HepG2 (cell line): Measurements from ENCODE around the gene VWA1. TPM values are rescaled to one million over a fixed set of nuclear protein-coding genes. Genes with fewer than 3 reads are reported as not detected.

Experiments used
- CCDC6 ChIP-seq: sonication (generic); formaldehyde crosslinking; IDR thresholded peaks from 2 replicates; pipeline ENCODE4 v1.8.1; 2022; ENCODE audit warnings: mild to moderate bottlenecking, missing genetic modification reagents, moderate library complexity
- FOXA3 ChIP-seq: IDR thresholded peaks from 2 replicates; pipeline ENCODE4 v1.6.1; 2016; ENCODE audit warnings: missing genetic modification reagents, missing compliant biosample characterization
- HMG20A ChIP-seq: IDR thresholded peaks from 2 replicates; pipeline ENCODE4 v1.6.1; 2016; ENCODE audit warnings: borderline replicate concordance
- KDM6A ChIP-seq: IDR thresholded peaks from 2 replicates; pipeline ENCODE4 v1.6.1; 2016; ENCODE audit warnings: low read depth
- MED1 ChIP-seq: sonication (generic); formaldehyde crosslinking; IDR thresholded peaks from 2 replicates; pipeline ENCODE4 v1.4.0; 2020; ENCODE audit warnings: missing genetic modification reagents
- NCOA2 ChIP-seq: sonication (generic); formaldehyde crosslinking; IDR thresholded peaks from 2 replicates; pipeline ENCODE4 v1.8.0; 2022; ENCODE audit warnings: inconsistent platforms
- PCBP2 ChIP-seq: fragments of 200-400 bp; formaldehyde crosslinking; optimal IDR thresholded peaks from 2 replicates; pipeline ENCODE3; 2018; ENCODE audit warnings: low read length, low read depth; ENCODE audit not compliant: poor library complexity, severe bottlenecking
- POLR2AphosphoS5 ChIP-seq: IDR thresholded peaks from 2 replicates; pipeline ENCODE4 v1.6.1; 2012; ENCODE audit warnings: low read depth, low read length
- RAD21 ChIP-seq: fragments of 450-650 bp; formaldehyde crosslinking; IDR thresholded peaks from 2 replicates; pipeline ENCODE4 v1.5.0; 2020; ENCODE audit warnings: mild to moderate bottlenecking
- SIN3A ChIP-seq: IDR thresholded peaks from 2 replicates; pipeline ENCODE4 v1.6.1; 2011; ENCODE audit warnings: low read depth, mild to moderate bottlenecking, control low read depth, low read length, borderline replicate concordance
- SRSF1 ChIP-seq: fragments of 200-400 bp; formaldehyde crosslinking; optimal IDR thresholded peaks from 2 replicates; pipeline ENCODE3; 2017; ENCODE audit warnings: mild to moderate bottlenecking, low read depth, low read length, moderate library complexity
- TARDBP ChIP-seq: sonication (generic); formaldehyde crosslinking; IDR thresholded peaks from 2 replicates; pipeline ENCODE4 v1.8.0; 2022; ENCODE audit warnings: mild to moderate bottlenecking, missing genetic modification reagents
- U2AF2 ChIP-seq: fragments of 200-400 bp; formaldehyde crosslinking; IDR thresholded peaks from 2 replicates; pipeline ENCODE4 v1.6.1; 2017; ENCODE audit warnings: low read depth, mild to moderate bottlenecking, low read length
- YY1 ChIP-seq: IDR thresholded peaks from 2 replicates; pipeline ENCODE4 v1.6.1; 2011; ENCODE audit warnings: low read length, low read depth, moderate library complexity, mild to moderate bottlenecking; ENCODE audit not compliant: insufficient read depth, insufficient replicate concordance
- ZFP36L1 ChIP-seq: sonication (generic); formaldehyde crosslinking; IDR thresholded peaks from 2 replicates; pipeline ENCODE4 v1.8.0; 2022; ENCODE audit warnings: mild to moderate bottlenecking, missing genetic modification reagents, moderate library complexity
- ZFP90 ChIP-seq: sonication (generic); formaldehyde crosslinking; IDR thresholded peaks from 2 replicates; pipeline ENCODE4 v1.8.0; 2022; ENCODE audit warnings: missing genetic modification reagents, mild to moderate bottlenecking, inconsistent platforms, borderline replicate concordance
- ZNF296 ChIP-seq: sonication (generic); formaldehyde crosslinking; conservative IDR thresholded peaks from 2 replicates; pipeline ENCODE4 v1.5.0; 2020; ENCODE audit warnings: mild to moderate bottlenecking, missing genetic modification reagents
- ZNF414 ChIP-seq: sonication (generic); formaldehyde crosslinking; IDR thresholded peaks from 2 replicates; pipeline ENCODE4 v1.5.0; 2020; ENCODE audit warnings: missing genetic modification reagents
- ZNF468 ChIP-seq: sonication (generic); formaldehyde crosslinking; IDR thresholded peaks from 2 replicates; pipeline ENCODE4 v1.8.0; 2022; ENCODE audit warnings: mild to moderate bottlenecking, moderate library complexity, missing genetic modification reagents
- ZNF746 ChIP-seq: sonication (generic); formaldehyde crosslinking; IDR thresholded peaks from 2 replicates; pipeline ENCODE4 v1.8.0; 2022; ENCODE audit warnings: mild to moderate bottlenecking, missing genetic modification reagents
- ZNF747 ChIP-seq: sonication (generic); formaldehyde crosslinking; IDR thresholded peaks from 2 replicates; pipeline ENCODE4 v1.8.1; 2023; ENCODE audit warnings: missing genetic modification reagents, mild to moderate bottlenecking, borderline replicate concordance
- ZNF792 ChIP-seq: IDR thresholded peaks from 2 replicates; pipeline ENCODE4 v1.6.1; 2016
- polyA plus RNA-seq, 8 experiments: library from polyadenylated mRNA; depleted of rRNA in 3 of 8; stranded (reverse) in 7 of 8; unstranded in 1 of 8; fragments of >200 nt; fragmentation: Illumina TruSeq in 4 of 8; extraction: Trizol in 4 of 8; gene quantifications; 2 replicates each; pipeline versions ENCODE4 v1.2.1 to v1.2.3, GENCODE V29; 2011 to 2016; ENCODE audit warnings: low read depth in 4 of 8, missing spikeins in 1 of 8, mixed read lengths in 1 of 8; ENCODE audit not compliant: insufficient read depth in 1 of 8
- total RNA-seq, 5 experiments: library from RNA; depleted of rRNA; stranded (reverse); fragments of >200 nt; fragmentation: Illumina TruSeq; extraction: Trizol; gene quantifications; 2 replicates each; pipeline ENCODE4 v1.2.3, GENCODE V29; 2016; ENCODE audit warnings: low read depth in 1 of 5
- TF ChIP-seq, protein P1 (sequence below): sonication (generic); formaldehyde crosslinking; IDR thresholded peaks from 2 replicates; pipeline ENCODE4 v1.4.0; 2020; ENCODE audit warnings: missing genetic modification reagents, borderline replicate concordance
- TF ChIP-seq, protein P2 (sequence below): IDR thresholded peaks from 2 replicates; pipeline ENCODE4 v1.4.0; 2020; ENCODE audit warnings: mild to moderate bottlenecking, missing genetic modification reagents

VWA1 gene
- total and polyA plus RNA-seq, 2 of the 13 experiments (the other 11 are each of a cell fraction or from before 2014, with no cell fraction given): 40.9 to 57.5 TPM

- TF ChIP-seq PCBP2 (no peak), ZNF296 (CRISPR knock-in tag) (no peak), TARDBP (0 out of 2 replicates have a peak, but pooled peaks have one; percentile 25), SIN3A (peak; percentile 64; the same call in 1 of the 2 replicates), ZFP90 (CRISPR knock-in tag) (no peak), NCOA2 (CRISPR knock-in tag) (peak; percentile 46), CCDC6 (CRISPR knock-in tag) (peak; percentile 54; the same call in 1 of the 2 replicates), ZNF468 (CRISPR knock-in tag) (no peak), POLR2AphosphoS5 (peak; percentile 94), RAD21 (CRISPR knock-in tag) (peak; percentile 75), ZNF747 (0 out of 2 replicates have a peak, but pooled peaks have one; percentile 47), ZNF414 (CRISPR knock-in tag) (peak; percentile 25; the same call in 1 of the 2 replicates), ZFP36L1 (CRISPR knock-in tag) (peak; percentile 86; the same call in 1 of the 2 replicates), MED1 (CRISPR knock-in tag) (peak; percentile 79), ZNF792 (CRISPR knock-in tag) (0 out of 2 replicates have a peak, but pooled peaks have one; percentile 30), ZNF746 (CRISPR knock-in tag) (peak; percentile 97), HMG20A (CRISPR knock-in tag) (no peak), FOXA3 (0 out of 2 replicates have a peak, but pooled peaks have one; percentile 14), KDM6A (CRISPR knock-in tag) (0 out of 2 replicates have a peak, but pooled peaks have one; percentile 34), SRSF1 (peak; percentile 30), U2AF2 (no peak), YY1 (peak; percentile 28)
- TF ChIP-seq, protein P1, sequence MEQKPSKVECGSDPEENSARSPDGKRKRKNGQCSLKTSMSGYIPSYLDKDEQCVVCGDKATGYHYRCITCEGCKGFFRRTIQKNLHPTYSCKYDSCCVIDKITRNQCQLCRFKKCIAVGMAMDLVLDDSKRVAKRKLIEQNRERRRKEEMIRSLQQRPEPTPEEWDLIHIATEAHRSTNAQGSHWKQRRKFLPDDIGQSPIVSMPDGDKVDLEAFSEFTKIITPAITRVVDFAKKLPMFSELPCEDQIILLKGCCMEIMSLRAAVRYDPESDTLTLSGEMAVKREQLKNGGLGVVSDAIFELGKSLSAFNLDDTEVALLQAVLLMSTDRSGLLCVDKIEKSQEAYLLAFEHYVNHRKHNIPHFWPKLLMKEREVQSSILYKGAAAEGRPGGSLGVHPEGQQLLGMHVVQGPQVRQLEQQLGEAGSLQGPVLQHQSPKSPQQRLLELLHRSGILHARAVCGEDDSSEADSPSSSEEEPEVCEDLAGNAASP: peak; percentile 74; the same call in 1 of the 2 replicates
- TF ChIP-seq, protein P2, sequence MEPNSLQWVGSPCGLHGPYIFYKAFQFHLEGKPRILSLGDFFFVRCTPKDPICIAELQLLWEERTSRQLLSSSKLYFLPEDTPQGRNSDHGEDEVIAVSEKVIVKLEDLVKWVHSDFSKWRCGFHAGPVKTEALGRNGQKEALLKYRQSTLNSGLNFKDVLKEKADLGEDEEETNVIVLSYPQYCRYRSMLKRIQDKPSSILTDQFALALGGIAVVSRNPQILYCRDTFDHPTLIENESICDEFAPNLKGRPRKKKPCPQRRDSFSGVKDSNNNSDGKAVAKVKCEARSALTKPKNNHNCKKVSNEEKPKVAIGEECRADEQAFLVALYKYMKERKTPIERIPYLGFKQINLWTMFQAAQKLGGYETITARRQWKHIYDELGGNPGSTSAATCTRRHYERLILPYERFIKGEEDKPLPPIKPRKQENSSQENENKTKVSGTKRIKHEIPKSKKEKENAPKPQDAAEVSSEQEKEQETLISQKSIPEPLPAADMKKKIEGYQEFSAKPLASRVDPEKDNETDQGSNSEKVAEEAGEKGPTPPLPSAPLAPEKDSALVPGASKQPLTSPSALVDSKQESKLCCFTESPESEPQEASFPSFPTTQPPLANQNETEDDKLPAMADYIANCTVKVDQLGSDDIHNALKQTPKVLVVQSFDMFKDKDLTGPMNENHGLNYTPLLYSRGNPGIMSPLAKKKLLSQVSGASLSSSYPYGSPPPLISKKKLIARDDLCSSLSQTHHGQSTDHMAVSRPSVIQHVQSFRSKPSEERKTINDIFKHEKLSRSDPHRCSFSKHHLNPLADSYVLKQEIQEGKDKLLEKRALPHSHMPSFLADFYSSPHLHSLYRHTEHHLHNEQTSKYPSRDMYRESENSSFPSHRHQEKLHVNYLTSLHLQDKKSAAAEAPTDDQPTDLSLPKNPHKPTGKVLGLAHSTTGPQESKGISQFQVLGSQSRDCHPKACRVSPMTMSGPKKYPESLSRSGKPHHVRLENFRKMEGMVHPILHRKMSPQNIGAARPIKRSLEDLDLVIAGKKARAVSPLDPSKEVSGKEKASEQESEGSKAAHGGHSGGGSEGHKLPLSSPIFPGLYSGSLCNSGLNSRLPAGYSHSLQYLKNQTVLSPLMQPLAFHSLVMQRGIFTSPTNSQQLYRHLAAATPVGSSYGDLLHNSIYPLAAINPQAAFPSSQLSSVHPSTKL (CRISPR knock-in tag): peak; percentile 57
Observed at GRCh38 chr1:1437904-1438376, 2.5 kb downstream of the VWA1 start (continued).
